Activated CD4-positive, alpha-beta T cell treated with anti-CD3 and anti-CD28 coated beads, Interleukin-2, amount 10 ng/mL, durations not matched to agents 24 days and 14 days (primary cell): Measurements from ENCODE around the gene TTF2. TPM values are rescaled to one million over a fixed set of nuclear protein-coding genes. Genes with fewer than 3 reads are reported as not detected.

Source experiments
- DNase-seq: peaks from one replicate; pipeline ENCODE4 v3.0.0; 2022
- H3K27ac Mint-ChIP-seq: one replicate; pipeline ENCODE4 v1.8.0; 2022; ENCODE audit warnings: mild to moderate bottlenecking, mixed read lengths
- H3K27me3 Mint-ChIP-seq: one replicate; pipeline ENCODE4 v1.8.0; 2022; ENCODE audit warnings: mixed read lengths
- H3K36me3 Mint-ChIP-seq: one replicate; pipeline ENCODE4 v1.8.0; 2022; ENCODE audit warnings: low read depth, mild to moderate bottlenecking, mixed read lengths
- H3K4me1 Mint-ChIP-seq: one replicate; pipeline ENCODE4 v1.8.0; 2021; ENCODE audit warnings: mixed read lengths
- H3K4me3 Mint-ChIP-seq: one replicate; pipeline ENCODE4 v1.8.0; 2022; ENCODE audit warnings: mild to moderate bottlenecking, moderate library complexity, mixed read lengths
- H3K9me3 Mint-ChIP-seq: one replicate; pipeline ENCODE4 v1.8.0; 2021; ENCODE audit warnings: mixed read lengths
- intact Hi-C: fragments of 100-400 bp; cut with micrococcal nuclease; formaldehyde crosslinking; loops from one replicate; pipeline ENCODE4 v1.15.1; 2023
- total RNA-seq: library from RNA; stranded (reverse); gene quantifications from 2 replicates; pipeline ENCODE4 v1.2.3, GENCODE V29; 2022

The TTF2 gene
- total RNA-seq, 1 donor from 2014 or later: 116 TPM

DNA sequence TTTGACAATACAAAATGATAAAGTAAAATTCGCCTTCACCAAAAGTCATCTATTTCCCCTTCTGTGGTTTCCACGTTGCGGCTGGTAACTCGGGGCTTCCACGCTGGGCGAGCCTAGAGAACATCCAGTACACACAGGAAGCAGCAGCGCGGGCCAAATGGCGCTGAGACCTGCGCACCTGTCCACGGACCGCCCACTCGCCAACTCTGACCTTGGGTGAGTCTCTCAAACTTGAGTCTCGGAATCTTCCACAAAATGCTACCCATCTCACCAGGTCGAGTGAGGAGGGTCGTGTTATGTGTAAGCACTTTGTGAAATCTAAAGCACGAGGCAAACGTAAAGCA, 820 bp upstream of the TTF2 start:
- H3K27me3 Mint-ChIP-seq: no peaks in the 10 kb centered on the region
- peaks cover 41% of the 10 kb centered on the region for H3K4me1 Mint-ChIP-seq
- peaks cover 29% of the 10 kb centered on the region for H3K36me3 Mint-ChIP-seq
- H3K27ac Mint-ChIP-seq: no peak overlapping the region
- no peak overlapping the region for H3K4me3 Mint-ChIP-seq
- no peaks in the 10 kb centered on the region for H3K9me3 Mint-ChIP-seq
- intact Hi-C loops: loop anchor here (1.0 kb wide), 1 partner anchor 126 kb away; no protein-coding TSS in a partner anchor
- peak; percentile 93 for DNase-seq

DNA sequence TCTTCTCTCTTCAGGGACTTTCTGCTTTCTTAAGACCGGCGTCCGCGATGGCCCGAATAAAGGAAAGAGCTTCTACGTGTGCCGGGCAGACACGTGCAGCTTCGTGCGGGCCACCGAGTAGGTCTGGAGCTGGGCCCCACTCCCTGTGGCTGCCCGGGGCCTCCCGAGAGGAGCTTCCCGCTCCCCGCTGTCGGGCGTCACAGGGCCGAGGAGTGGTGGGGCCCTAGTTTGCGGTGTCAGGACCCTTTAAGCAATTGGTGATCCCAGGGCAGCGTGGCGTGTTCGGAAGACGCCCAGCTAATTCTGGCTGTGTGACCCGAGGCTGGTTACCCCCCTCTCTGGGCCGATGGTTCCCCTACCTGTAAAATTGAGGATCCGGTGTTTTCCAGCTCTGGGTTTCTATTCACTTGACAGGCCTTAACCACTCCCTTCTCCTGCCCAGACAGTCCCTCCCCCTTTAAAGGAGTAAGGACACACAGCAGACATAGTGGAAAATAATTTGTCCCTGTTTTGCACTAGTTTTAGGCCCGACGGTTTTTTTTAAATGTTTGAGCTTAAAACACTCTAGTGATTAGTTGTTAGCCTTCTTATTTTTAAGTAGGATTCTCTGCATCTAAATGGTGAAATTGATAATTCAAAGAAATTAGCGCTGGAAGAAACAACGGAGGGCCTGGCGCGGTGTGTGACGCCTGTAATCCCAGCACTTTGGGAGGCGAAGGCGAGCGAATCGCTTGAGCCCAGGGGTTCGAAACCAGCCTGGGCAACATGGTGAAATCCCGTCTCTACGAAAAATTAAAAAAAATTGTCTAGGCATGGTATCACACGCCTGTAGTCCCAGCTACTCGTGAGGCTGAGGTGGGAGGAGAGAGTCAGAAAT, 553 bp downstream of the TTF2 start:
- peaks cover 43% of the 10 kb centered on the region for H3K4me1 Mint-ChIP-seq
- H3K36me3 Mint-ChIP-seq: peaks cover 41% of the 10 kb centered on the region

DNA sequence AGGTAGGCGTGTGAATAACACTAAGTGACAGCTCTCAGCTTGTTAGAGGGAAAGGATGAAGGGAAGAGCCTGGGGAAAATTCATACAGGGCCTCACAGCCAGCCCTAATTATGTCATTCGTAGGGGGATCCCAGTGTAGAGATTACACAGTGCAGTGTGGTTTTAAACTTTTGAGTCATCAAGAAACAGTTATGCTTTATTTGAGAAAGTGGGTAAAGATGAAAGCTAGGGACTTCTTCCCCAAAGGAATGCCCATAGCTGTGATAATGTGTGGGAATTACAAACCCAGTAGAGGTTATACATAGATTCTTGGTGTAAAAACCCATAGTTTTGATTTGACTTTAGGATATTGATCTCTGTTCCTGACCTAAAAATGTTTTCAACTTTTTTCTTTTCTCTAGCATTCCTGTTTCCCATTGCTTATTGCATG, 1.9 kb downstream of the TTF2 start:
- Mint-ChIP-seq H3K4me3 (peak overlapping the region; percentile 34), H3K27me3 (no peaks in the 10 kb centered on the region), H3K4me1 (peaks cover 46% of the 10 kb centered on the region), H3K9me3 (no peaks in the 10 kb centered on the region), H3K36me3 (peaks cover 49% of the 10 kb centered on the region), H3K27ac (peak overlapping the region; percentile 70)
- intact Hi-C loops: loop anchor here (1.0 to 10.0 kb wide), 10 partner anchors 15 to 807 kb away; partner anchors contain the start of genes CD2 and IGSF3
- DNase-seq: peak; percentile 79

More for the DNA sequence above, 553 bp downstream of the TTF2 start:
- H3K27ac Mint-ChIP-seq: no peak overlapping the region
- H3K27me3 Mint-ChIP-seq: no peaks in the 10 kb centered on the region
- peak; percentile 84 for DNase-seq
- no peaks in the 10 kb centered on the region for H3K9me3 Mint-ChIP-seq
- no peak overlapping the region for H3K4me3 Mint-ChIP-seq
- intact Hi-C loops: loop anchor here (1.0 to 10.0 kb wide), 12 partner anchors 182 to 806 kb away; partner anchors contain the start of genes CD2, CD58 and IGSF3

DNA sequence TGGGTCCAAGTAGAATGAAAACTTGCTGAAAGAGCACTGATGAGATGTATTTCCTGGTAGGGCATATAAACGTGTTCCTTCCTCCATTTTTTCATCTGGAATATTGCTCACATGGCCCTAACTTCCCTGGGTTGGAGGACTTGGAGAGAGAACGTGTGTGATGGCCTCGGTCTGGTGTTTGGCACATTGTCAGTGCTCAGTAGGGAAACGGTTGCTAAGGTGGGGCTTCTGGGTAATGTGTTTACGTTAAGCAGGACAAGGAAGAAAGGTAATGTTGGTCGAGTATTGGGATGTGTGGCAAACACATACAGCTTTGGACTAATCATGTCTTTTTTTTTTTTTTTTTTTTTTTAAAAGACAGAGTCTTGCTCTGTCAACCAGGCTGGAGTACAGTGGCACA, 6.2 kb downstream of the TTF2 start:
- Mint-ChIP-seq H3K4me3 (no peak overlapping the region), H3K9me3 (no peaks in the 10 kb centered on the region), H3K4me1 (peaks cover 41% of the 10 kb centered on the region), H3K27ac (peak overlapping the region; percentile 50), H3K36me3 (peaks cover 50% of the 10 kb centered on the region), H3K27me3 (no peaks in the 10 kb centered on the region)
- intact Hi-C loops: loop anchor here (10.0 kb wide), 1 partner anchor 812 kb away; no protein-coding TSS in a partner anchor
- DNase-seq: no peak

DNA sequence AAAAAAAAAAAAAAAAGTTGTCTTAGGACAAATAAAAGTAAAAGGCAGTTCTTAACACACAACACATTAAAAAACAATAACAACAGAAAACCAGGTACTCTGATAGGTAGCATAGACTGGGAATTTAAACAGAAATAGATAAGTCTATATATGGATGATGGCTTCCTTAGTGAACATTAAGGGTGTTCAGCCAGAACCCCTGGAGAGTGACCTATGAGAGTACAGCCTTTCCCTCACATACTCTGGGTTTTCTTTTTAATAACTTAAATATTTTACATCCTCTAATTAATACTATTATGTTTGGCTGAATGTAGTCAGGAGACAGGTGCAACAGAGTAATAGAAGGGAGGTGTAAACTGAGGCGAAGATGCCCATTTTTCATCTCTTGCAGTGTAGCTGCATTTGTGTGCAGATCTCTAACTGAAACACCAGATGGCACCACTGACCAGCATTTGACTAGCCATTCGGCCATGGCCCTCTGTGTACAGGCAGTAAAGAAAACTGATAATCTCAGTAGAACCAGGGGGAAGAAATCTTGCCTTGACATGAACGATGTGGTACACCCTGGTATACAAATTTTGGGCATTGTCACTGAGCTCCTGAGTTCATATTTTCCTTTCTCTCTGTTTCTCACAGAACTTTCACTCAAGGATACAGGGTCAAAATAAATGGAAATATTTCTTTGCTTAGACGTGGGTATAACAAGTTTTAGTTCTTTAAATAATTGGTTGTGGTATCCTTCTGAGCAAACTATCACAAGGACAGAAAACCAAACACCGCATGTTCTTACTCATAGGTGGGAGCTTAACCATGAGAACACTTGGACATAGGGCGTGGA, 7.6 kb downstream of the TTF2 start:
- intact Hi-C loops: loop anchor here (1.0 to 10.0 kb wide), 3 partner anchors 27 to 813 kb away; no protein-coding TSS in a partner anchor
- no peaks in the 10 kb centered on the region for H3K27me3 Mint-ChIP-seq
- H3K27ac Mint-ChIP-seq: no peak overlapping the region
- peaks cover 35% of the 10 kb centered on the region for H3K4me1 Mint-ChIP-seq
- H3K36me3 Mint-ChIP-seq: peaks cover 43% of the 10 kb centered on the region
- H3K4me3 Mint-ChIP-seq: no peak overlapping the region
- no peaks in the 10 kb centered on the region for H3K9me3 Mint-ChIP-seq
- peak; percentile 79 for DNase-seq

DNA sequence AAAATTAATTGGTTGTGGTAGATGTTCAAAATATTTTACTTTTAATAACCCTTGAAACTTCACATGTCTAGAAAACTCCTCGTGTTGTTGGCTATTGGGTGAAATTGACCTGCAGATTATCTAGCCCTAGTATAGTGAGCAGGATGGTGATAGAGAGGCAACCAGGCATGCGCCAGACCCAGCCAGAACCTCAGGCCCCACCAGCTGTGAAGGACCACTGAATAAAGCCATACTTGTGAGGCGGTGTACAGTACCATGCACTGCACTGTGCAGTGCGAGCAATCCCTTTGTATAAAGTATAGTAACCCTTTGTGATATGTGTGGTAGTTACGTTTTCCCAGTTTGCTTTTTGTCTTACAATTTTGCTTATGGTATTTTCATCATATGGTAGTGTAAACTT, 8.5 kb downstream of the TTF2 start:
- Mint-ChIP-seq H3K4me3 (no peak overlapping the region), H3K27ac (no peak overlapping the region), H3K4me1 (peaks cover 31% of the 10 kb centered on the region), H3K27me3 (no peaks in the 10 kb centered on the region), H3K9me3 (no peaks in the 10 kb centered on the region), H3K36me3 (peaks cover 44% of the 10 kb centered on the region)
- no peak for DNase-seq
- intact Hi-C loops: loop anchor here (1.0 to 10.0 kb wide), 2 partner anchors 26 to 814 kb away; no protein-coding TSS in a partner anchor

DNA sequence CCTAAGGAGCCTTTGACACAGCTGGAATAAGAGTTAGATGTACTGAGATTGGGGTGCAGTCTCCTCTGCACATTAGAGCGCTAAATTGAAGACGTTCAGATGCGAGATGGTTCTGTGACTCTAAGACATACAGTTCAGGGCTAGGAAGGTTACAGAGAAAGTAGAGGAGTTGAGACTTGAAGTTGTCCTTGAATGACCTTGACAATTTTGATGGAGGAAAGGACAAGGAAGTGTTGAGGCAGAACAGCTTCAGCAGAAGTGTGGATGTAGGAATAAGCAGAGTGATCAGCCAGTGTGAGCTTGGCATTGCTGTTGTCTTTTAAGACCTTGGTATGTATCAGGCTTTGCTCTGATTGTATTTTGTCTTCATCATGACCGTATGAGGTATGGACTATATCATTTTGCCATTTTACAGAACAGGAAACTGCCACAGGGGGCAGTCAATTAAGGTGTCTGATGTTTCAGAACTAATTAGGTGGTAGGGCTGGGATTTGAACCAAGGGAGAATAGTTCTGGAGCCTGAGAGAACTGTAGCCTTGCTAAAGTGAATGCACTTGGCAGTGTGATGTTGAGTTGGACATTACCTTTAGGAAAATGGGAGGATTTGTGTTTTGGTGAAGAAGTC, 9.2 kb downstream of the TTF2 start:
- no peaks in the 10 kb centered on the region for H3K27me3 Mint-ChIP-seq
- H3K36me3 Mint-ChIP-seq: peaks cover 41% of the 10 kb centered on the region
- H3K4me1 Mint-ChIP-seq: peaks cover 26% of the 10 kb centered on the region
- DNase-seq: no peak
- no peak overlapping the region for H3K27ac Mint-ChIP-seq
- intact Hi-C loops: loop anchor here (10.0 kb wide), 1 partner anchor 815 kb away; no protein-coding TSS in a partner anchor
- H3K9me3 Mint-ChIP-seq: no peaks in the 10 kb centered on the region
- H3K4me3 Mint-ChIP-seq: no peak overlapping the region

DNA sequence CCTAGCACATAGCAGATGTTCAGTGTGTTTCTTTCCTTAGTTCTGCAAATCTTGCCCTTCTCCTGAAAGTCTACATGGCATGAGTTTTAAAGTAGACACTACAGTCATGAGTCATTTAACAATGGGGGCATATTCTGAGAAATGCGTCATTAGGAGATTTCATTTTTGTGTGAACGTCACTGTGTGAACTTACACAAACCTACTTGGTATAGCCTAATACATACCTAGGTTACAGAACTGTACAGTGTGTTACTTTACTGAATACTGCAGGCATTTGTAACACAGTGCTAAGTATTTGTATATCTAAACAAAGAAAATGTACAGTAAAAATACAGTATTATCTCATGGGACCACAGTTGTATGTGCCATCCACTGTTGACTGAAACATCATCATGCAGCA, 10.0 kb downstream of the TTF2 start:
- Mint-ChIP-seq H3K36me3 (peaks cover 42% of the 10 kb centered on the region), H3K27me3 (no peaks in the 10 kb centered on the region), H3K27ac (no peak overlapping the region), H3K4me3 (no peak overlapping the region), H3K4me1 (peaks cover 27% of the 10 kb centered on the region), H3K9me3 (no peaks in the 10 kb centered on the region)
- no peak for DNase-seq
- intact Hi-C loops: no loop called here

DNA sequence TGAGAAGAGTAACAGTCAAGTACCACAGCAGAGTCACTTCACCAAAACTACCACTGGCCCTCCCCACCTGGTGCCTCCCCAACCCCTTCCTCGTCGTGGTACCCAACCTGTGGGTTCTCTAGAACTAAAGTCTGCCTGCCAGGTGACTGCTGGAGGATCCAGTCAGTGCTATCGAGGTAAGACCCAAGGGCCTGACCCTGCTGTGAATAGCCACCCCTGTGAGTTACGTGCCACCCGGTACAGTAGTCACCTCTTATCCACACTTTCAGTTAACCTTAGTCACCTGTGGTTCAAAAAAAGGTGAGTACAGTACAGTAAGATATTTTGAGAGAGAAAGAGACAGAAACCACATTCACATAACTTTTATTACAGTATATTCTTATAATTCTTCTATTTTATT, 16.5 kb downstream of the TTF2 start:
- Mint-ChIP-seq H3K36me3 (peaks cover 74% of the 10 kb centered on the region), H3K27ac (peak overlapping the region; percentile 64), H3K27me3 (no peaks in the 10 kb centered on the region), H3K9me3 (no peaks in the 10 kb centered on the region), H3K4me3 (no peak overlapping the region), H3K4me1 (peaks cover 20% of the 10 kb centered on the region)
- intact Hi-C loops: loop anchor here (1.0 to 5.0 kb wide), 4 partner anchors 14 to 531 kb away; partner anchors contain the start of genes MAN1A2 and TENT5C
- DNase-seq: no peak

DNA sequence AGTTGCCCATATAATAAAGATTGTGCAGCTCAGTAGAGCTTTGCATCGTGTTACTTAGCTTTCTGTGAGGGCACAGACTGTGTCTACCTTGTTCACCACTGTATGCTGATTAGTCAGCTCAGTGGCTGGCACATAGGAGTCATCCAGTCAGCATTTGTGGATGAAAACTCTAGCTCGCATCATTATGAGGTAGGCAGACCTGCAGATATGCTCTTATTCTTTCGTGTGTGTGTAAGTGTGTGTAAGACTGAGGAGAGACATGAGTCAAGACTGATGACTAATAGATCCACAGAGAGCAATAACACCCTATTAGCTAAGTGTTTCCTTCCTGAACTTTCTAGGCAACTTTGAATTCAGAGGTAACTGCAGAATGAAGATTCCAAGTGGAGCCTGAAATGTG, 17.1 kb downstream of the TTF2 start:
- intact Hi-C loops: loop anchor here (1.0 to 5.0 kb wide), 4 partner anchors 15 to 530 kb away; partner anchors contain the start of genes MAN1A2 and TENT5C
- H3K27me3 Mint-ChIP-seq: no peaks in the 10 kb centered on the region
- H3K36me3 Mint-ChIP-seq: peaks cover 75% of the 10 kb centered on the region
- H3K4me3 Mint-ChIP-seq: no peak overlapping the region
- H3K4me1 Mint-ChIP-seq: peaks cover 17% of the 10 kb centered on the region
- H3K9me3 Mint-ChIP-seq: no peaks in the 10 kb centered on the region
- no peak for DNase-seq
- H3K27ac Mint-ChIP-seq: peak overlapping the region; percentile 91

DNA sequence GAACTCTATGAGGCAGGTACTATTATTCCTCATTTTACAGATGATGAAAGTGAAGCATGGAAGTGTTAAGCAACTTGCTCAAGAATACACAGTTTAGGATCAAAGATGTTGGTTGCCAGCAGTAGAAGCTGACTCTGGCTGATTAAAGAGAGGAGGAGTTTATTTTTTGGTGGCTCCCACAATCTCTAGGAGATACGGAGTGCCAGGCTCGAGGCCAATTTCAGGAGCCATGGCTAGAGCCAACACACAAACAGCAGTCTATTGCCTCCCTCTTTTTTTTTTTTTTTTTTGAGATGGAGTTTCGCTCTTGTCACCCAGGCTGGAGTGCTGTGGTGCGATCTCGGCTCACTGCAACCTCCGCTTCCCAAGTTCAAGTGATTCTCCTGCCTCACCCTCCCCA, 19.6 kb downstream of the TTF2 start:
- peaks cover 29% of the 10 kb centered on the region for H3K4me1 Mint-ChIP-seq
- intact Hi-C loops: loop anchor here (5.0 kb wide), 3 partner anchors 288 to 702 kb away; partner anchors contain the start of genes MAN1A2 and TENT5C

DNA sequence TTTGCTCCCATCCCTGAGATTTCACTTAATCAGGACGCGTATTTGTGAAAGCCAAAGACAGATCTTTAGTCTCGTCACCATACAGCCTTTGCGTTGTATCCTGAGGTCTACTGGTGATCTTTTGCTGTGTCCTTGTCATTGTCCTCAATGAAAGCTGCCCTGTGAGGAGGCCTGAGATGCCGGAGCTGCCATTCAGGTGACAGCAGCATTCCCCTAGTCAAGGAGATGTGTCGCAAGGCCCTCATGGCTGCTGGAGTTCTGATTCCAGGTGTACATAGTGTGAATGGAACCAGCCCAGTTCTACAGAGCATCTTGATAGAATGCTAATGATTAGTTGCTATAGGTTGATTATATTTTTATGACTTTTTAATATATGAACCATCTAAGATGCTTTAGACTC, 24.1 kb downstream of the TTF2 start:
- Mint-ChIP-seq H3K36me3 (peaks cover 66% of the 10 kb centered on the region), H3K27ac (peak overlapping the region; percentile 71), H3K4me1 (peaks cover 15% of the 10 kb centered on the region), H3K27me3 (no peaks in the 10 kb centered on the region), H3K4me3 (no peak overlapping the region), H3K9me3 (no peaks in the 10 kb centered on the region)
- intact Hi-C loops: loop anchor here (5.0 kb wide), 1 partner anchor 707 kb away; no protein-coding TSS in a partner anchor
- no peak for DNase-seq

More for the DNA sequence above, 19.6 kb downstream of the TTF2 start:
- Mint-ChIP-seq H3K27me3 (no peaks in the 10 kb centered on the region), H3K9me3 (no peaks in the 10 kb centered on the region), H3K4me3 (no peak overlapping the region), H3K27ac (no peak overlapping the region), H3K36me3 (peaks cover 85% of the 10 kb centered on the region)
- no peak for DNase-seq

DNA sequence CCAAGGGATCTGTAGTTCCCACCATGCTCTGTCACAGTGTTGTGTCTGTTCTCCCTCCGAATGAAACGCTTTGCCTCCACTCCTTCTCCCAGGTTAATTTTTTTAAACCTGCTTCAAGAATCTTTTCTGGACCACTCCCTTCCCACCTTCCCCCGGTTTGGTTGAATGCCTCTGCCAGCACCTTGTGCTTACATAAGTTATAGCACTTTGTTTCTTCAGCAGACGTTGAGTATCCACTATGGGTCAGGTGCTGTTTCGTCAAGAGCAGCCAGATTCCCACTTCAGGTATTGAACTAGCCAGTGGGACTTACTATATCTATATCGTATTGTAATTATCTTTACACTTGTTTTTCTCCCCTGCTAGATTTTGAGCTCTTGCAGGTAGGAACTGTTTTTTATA, 27.6 kb downstream of the TTF2 start:
- DNase-seq: no peak
- no peaks in the 10 kb centered on the region for H3K9me3 Mint-ChIP-seq
- no peaks in the 10 kb centered on the region for H3K27me3 Mint-ChIP-seq
- H3K36me3 Mint-ChIP-seq: peaks cover 69% of the 10 kb centered on the region
- peak overlapping the region; percentile 29 for H3K27ac Mint-ChIP-seq
- no peak overlapping the region for H3K4me3 Mint-ChIP-seq
- intact Hi-C loops: no loop called here
- peaks cover 21% of the 10 kb centered on the region for H3K4me1 Mint-ChIP-seq
